HepG2 (cell line): ENCODE measurements around the gene TRIM27. TPM values are rescaled to one million over a fixed set of nuclear protein-coding genes. Genes with fewer than 3 reads are reported as not detected.

Experiments
- ADNP ChIP-seq: sonication (generic); formaldehyde crosslinking; IDR thresholded peaks from 2 replicates; pipeline ENCODE4 v1.4.0; 2020; ENCODE audit warnings: missing genetic modification reagents
- CEBPB ChIP-seq: IDR thresholded peaks from 2 replicates; pipeline ENCODE4 v1.6.1; 2011; ENCODE audit warnings: low read depth, low read length, improper control_type of control experiment, borderline replicate concordance
- DMTF1 ChIP-seq: sonication (generic); formaldehyde crosslinking; IDR thresholded peaks from 2 replicates; pipeline ENCODE4 v1.4.0; 2020; ENCODE audit warnings: mild to moderate bottlenecking, missing genetic modification reagents
- FOXA3 ChIP-seq: IDR thresholded peaks from 2 replicates; pipeline ENCODE4 v1.6.1; 2016; ENCODE audit warnings: missing genetic modification reagents, missing compliant biosample characterization
- HMG20A ChIP-seq: IDR thresholded peaks from 2 replicates; pipeline ENCODE4 v1.6.1; 2016; ENCODE audit warnings: borderline replicate concordance
- HNRNPL ChIP-seq: fragments of 200-400 bp; formaldehyde crosslinking; IDR thresholded peaks from 2 replicates; pipeline ENCODE4 v1.6.1; 2017; ENCODE audit warnings: mild to moderate bottlenecking, low read depth, low read length
- KIAA2018 ChIP-seq: sonication (generic); formaldehyde crosslinking; IDR thresholded peaks from 2 replicates; pipeline ENCODE4 v1.5.0; 2020; ENCODE audit warnings: mild to moderate bottlenecking, missing genetic modification reagents, borderline replicate concordance
- NR2C2 ChIP-seq: sonication (generic); formaldehyde crosslinking; IDR thresholded peaks from 2 replicates; pipeline ENCODE4 v1.4.0; 2020; ENCODE audit warnings: missing genetic modification reagents, mild to moderate bottlenecking, moderate library complexity, borderline replicate concordance
- RXRB ChIP-seq: IDR thresholded peaks from 2 replicates; pipeline ENCODE4 v1.6.1; 2016; ENCODE audit warnings: borderline replicate concordance, missing genetic modification reagents, missing compliant biosample characterization
- SMC3 ChIP-seq: IDR thresholded peaks from 2 replicates; pipeline ENCODE4 v1.6.1; 2011; ENCODE audit warnings: low read length, improper control_type of control experiment
- TCF7L2 ChIP-seq: IDR thresholded peaks from 2 replicates; pipeline ENCODE4 v1.6.1; 2011; ENCODE audit warnings: mild to moderate bottlenecking, low read depth, low read length, moderate library complexity
- ZNF253 ChIP-seq: sonication (generic); formaldehyde crosslinking; IDR thresholded peaks from 2 replicates; pipeline ENCODE4 v1.8.0; 2022; ENCODE audit warnings: mild to moderate bottlenecking, missing genetic modification reagents, borderline replicate concordance
- ZNF260 ChIP-seq: sonication (generic); formaldehyde crosslinking; IDR thresholded peaks from 2 replicates; pipeline ENCODE4 v1.4.0; 2020; ENCODE audit warnings: missing genetic modification reagents, low read depth, mild to moderate bottlenecking, borderline replicate concordance
- ZNF484 ChIP-seq: sonication (generic); formaldehyde crosslinking; IDR thresholded peaks from 2 replicates; pipeline ENCODE4 v1.5.1; 2020; ENCODE audit warnings: mild to moderate bottlenecking, low read depth, missing genetic modification reagents, borderline replicate concordance
- ZNF776 ChIP-seq: sonication (generic); formaldehyde crosslinking; IDR thresholded peaks from 2 replicates; pipeline ENCODE4 v1.4.0; 2020; ENCODE audit warnings: mild to moderate bottlenecking, missing genetic modification reagents
- ZNF83 ChIP-seq: sonication (generic); formaldehyde crosslinking; IDR thresholded peaks from 2 replicates; pipeline ENCODE4 v1.4.0; 2020; ENCODE audit warnings: missing genetic modification reagents, mild to moderate bottlenecking, borderline replicate concordance
- polyA plus RNA-seq, 8 experiments: library from polyadenylated mRNA; depleted of rRNA in 3 of 8; stranded (reverse) in 7 of 8; unstranded in 1 of 8; fragments of >200 nt; fragmentation: Illumina TruSeq in 4 of 8; extraction: Trizol in 4 of 8; gene quantifications; 2 replicates each; pipeline versions ENCODE4 v1.2.1 to v1.2.3, GENCODE V29; 2011 to 2016; ENCODE audit warnings: low read depth in 4 of 8, missing spikeins in 1 of 8, mixed read lengths in 1 of 8; ENCODE audit not compliant: insufficient read depth in 1 of 8
- total RNA-seq, 5 experiments: library from RNA; depleted of rRNA; stranded (reverse); fragments of >200 nt; fragmentation: Illumina TruSeq; extraction: Trizol; gene quantifications; 2 replicates each; pipeline ENCODE4 v1.2.3, GENCODE V29; 2016; ENCODE audit warnings: low read depth in 1 of 5

TRIM27 gene
- total and polyA plus RNA-seq, 2 of the 13 experiments (the other 11 are each of a cell fraction or from before 2014, with no cell fraction given): 88.6 to 112 TPM

DNA sequence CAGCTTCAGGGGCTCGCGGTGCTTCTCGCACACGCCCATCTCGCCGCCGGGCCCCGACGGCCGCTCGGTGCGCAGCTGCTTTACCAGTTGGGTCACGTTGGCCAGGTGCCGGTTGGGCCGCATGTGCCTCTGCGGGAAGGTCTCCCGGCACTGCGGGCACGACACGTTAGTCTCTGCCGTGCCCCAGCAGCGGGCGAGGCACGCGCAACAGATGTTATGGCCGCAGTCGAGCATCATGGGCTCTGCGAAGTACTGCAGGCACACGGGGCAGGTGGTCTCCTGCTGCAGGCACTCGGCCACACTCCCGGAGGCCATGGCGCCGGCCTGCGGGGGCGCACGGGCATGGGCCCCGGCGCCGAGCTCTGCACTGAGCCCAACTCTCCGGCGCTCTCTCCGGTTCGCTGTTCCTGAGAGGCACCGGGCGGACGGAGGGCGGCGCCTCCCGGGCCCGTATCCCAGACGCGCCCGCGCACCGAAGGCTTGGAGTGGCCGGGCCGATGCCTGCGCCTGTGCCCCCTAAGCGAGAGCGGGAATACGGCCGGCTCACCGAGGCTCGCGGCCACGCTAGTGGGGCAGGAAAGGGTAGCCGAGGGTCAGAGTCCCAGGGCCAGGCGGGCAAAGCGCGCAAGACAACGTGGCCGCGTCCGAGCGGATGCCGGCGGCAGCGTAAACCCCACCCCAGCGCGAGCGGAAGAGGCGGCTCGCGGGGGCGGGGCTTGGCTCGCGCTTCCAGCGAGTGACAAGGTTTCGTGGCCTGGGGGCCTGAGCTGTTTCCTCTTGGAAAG, at the start of gene TRIM27 (continued):
- TF ChIP-seq DMTF1 (CRISPR knock-in tag): 0 out of 2 replicates have a peak, but pooled peaks have one; percentile 25
- TF ChIP-seq ADNP (CRISPR knock-in tag): no peak; the same call in 1 of the 2 replicates
- TF ChIP-seq RXRB: peak; percentile 69
- no peak for TF ChIP-seq ZNF260 (CRISPR knock-in tag)
- no peak; the same call in none of the 2 replicates for TF ChIP-seq HMG20A (CRISPR knock-in tag)
- TF ChIP-seq HNRNPL: no peak
- peak; percentile 63 for TF ChIP-seq FOXA3 (CRISPR knock-in tag)
- TF ChIP-seq ZNF776 (CRISPR knock-in tag): peak; percentile 99
- 0 out of 2 replicates have a peak, but pooled peaks have one; percentile 69 for TF ChIP-seq KIAA2018 (CRISPR knock-in tag)
- no peak; the same call in 1 of the 2 replicates for TF ChIP-seq ZNF484 (CRISPR knock-in tag)
- TF ChIP-seq NR2C2 (CRISPR knock-in tag): peak; percentile 66; the same call in 1 of the 2 replicates
- no peak for TF ChIP-seq SMC3
- peak; percentile 89 for TF ChIP-seq ZNF253
- TF ChIP-seq CEBPB: no peak
- peak; percentile 25; the same call in 1 of the 2 replicates for TF ChIP-seq ZNF83 (CRISPR knock-in tag)
- TF ChIP-seq TCF7L2: no peak
